ENCODE data around the gene NUP98.

DNA sequence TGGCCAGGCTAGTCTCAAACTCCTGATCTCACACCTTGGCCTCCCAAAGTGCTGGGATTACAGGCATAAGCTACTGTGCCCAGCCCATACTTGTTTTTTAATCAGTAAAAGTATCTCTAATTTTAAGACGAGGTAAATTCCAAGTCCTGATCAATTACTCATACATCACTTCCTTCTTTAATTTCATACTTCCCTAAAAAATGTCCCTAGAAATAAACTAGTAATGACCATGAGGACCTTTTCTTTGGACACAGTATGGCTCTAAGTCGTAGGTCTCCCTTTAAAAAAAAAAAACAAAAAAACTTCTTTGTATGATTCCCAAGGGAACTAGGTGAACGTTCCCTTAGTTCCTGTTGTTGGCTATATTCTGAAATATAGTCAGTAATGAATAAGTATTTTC is 29.8 kb downstream of the NUP98 start:
- TF ChIP-seq, protein P1, sequence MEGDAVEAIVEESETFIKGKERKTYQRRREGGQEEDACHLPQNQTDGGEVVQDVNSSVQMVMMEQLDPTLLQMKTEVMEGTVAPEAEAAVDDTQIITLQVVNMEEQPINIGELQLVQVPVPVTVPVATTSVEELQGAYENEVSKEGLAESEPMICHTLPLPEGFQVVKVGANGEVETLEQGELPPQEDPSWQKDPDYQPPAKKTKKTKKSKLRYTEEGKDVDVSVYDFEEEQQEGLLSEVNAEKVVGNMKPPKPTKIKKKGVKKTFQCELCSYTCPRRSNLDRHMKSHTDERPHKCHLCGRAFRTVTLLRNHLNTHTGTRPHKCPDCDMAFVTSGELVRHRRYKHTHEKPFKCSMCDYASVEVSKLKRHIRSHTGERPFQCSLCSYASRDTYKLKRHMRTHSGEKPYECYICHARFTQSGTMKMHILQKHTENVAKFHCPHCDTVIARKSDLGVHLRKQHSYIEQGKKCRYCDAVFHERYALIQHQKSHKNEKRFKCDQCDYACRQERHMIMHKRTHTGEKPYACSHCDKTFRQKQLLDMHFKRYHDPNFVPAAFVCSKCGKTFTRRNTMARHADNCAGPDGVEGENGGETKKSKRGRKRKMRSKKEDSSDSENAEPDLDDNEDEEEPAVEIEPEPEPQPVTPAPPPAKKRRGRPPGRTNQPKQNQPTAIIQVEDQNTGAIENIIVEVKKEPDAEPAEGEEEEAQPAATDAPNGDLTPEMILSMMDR (IDR thresholded peaks at IDR 0.05), result no peak
- TF ChIP-seq EZH2 (IDR thresholded peaks at IDR 0.05), result no peak
